ENCODE results near the gene BMP2K. TPM values are rescaled to one million over a fixed set of nuclear protein-coding genes. Genes with fewer than 3 reads are reported as not detected.

Gene BMP2K
- total RNA-seq = 18.7 and 22.4 TPM in 2 replicates

DNA sequence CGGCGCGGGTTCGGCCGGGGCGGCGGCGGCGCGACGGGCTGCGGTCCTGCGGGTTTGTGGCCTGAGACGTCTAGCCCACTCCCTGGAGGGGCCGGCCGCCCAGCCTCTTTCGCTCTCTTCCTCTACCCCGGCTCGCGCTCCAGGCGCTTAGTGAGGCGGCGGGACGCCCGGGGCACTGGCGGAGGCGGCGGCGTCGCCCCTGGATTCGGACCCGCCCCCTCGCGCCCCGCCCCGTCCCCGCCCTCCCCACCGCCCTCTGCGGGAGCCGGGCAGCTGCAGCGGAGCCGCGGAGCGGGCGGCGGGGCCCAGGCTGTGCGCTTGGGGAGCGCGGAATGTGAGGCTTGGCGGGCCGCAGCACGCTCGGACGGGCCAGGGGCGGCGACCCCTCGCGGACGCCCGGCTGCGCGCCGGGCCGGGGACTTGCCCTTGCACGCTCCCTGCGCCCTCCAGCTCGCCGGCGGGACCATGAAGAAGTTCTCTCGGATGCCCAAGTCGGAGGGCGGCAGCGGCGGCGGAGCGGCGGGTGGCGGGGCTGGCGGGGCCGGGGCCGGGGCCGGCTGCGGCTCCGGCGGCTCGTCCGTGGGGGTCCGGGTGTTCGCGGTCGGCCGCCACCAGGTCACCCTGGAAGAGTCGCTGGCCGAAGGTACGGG, at the start of gene BMP2K:
Gene BMP2K (plus strand): TSS at position 272 of the 650 bp plus-strand sequence. CDS start 194 bp downstream, at position 466.

DNA sequence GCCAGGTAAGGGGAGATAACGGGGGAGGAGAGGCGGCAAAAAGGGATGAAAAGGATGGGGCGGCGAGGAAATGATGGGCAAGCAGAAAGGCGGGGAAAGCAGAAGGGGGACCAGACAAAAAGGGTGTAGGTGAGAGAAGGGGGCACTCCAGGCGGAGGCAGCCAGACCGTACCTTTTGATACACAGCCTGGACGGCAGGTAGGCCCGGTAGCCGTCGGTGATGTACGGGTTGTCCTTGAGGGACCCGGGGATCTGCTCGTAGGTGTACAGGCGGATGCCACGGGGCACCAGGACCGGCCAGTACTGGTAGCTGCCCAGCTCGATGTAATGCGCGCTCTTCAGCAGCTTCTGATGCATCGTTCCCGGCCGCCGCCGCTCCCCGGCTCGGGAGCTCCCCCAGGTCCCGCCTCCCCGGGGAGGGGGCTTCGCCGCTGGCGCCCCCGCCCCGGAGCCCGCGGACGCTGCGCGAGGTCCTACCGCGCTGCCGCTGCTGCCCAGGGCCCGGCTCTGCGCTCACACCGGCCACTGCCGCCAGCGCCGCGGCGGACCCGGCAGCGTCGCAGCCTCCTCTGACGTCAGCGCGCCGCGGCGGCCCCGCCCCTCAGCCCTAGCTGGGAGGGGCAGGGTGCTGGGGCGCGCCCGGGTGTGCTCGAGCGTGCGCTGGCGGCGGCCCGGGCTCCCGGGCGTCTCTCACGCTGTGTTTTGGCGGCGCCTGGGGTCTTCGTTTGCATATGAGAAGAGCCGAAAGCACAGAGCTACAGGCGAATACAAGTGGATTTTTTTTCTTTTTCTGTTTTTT, 162.9 kb downstream of the BMP2K start, which contains the start of gene PAQR3:
Gene PAQR3 (minus strand): TSS at position 571 of the 799 bp plus-strand sequence. CDS start 214 bp downstream, at position 357.

Other genes with a start within 250 kb of the BMP2K start
- gene ANXA3, start 224.6 kb upstream of the BMP2K start, total RNA-seq = 10.1 and 15.3 TPM in 2 replicates
- gene PAQR3, start 163.1 kb downstream of the BMP2K start, total RNA-seq = 12.9 and 17.7 TPM in 2 replicates